ENCODE results near the gene LRRC43.
A peak's percentile ranks its signal among the peaks of the same experiment; 100 is the strongest.

LRRC43 gene

GRCh38 chr12:122206976-122207375, 24.1 kb downstream of the LRRC43 start:
- TF ChIP-seq ZNF274 (IDR thresholded peaks at IDR 0.05; ENCODE audit: low read depth, low read length): no peak
- H3K4me3 ChIP-seq (ENCODE audit: low read length): no peak overlapping the region

DNA sequence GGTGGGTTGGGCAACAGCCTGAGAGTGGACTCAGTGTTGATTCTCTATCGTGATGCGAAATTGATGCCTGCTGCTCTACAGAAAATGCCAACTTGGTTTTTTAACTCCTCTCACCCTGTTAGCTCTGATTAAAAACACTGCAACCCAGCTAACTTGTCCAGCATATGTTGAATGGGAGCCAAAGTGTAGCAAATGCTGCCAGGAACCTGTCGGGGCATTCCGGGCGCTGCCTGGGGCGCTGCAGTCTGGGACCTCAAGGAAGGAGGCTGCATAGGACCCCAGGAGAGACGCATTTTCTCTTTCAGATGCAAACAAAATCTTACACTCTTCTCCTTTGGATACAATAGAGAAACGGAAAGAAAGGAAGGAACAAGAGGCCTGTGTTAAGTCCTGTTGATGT, 24.5 kb downstream of the LRRC43 start:
- TF ChIP-seq ZNF274 (IDR thresholded peaks at IDR 0.05; ENCODE audit: low read depth, low read length): no peak

GRCh38 chr12:122208073-122208820, 25.3 kb downstream of the LRRC43 start:
- no peak for TF ChIP-seq ZNF274 (IDR thresholded peaks at IDR 0.05; ENCODE audit: low read depth, low read length)

More for the DNA sequence above, 24.5 kb downstream of the LRRC43 start:
- no peak overlapping the region for H3K4me3 ChIP-seq (ENCODE audit: low read length)

DNA sequence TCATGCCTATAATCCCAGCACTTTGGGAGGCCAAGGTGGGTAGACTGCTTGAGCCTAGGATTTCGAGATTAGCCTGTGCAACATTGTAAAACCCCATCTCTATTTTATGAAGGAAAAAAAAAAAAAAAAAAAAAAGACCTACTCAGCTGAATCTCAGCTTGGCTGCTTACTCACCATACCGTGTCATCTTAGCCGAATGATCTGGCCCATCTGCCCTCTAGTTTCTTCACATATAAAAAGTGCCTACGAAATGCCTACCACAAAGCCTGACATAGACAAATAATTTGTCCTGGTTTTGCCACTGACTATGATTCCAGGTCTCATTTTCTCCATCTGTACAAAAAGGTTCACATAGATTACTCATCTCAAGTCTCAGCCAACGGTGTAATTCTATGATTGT, 32.8 kb downstream of the LRRC43 start:
- H3K4me3 ChIP-seq (ENCODE audit: low read length): no peak overlapping the region
- no peak for TF ChIP-seq ZNF274 (IDR thresholded peaks at IDR 0.05; ENCODE audit: low read depth, low read length)

More at GRCh38 chr12:122208073-122208820, 25.3 kb downstream of the LRRC43 start:
- H3K4me3 ChIP-seq (ENCODE audit: low read length): no peak overlapping the region

GRCh38 chr12:122216445-122216844, 33.5 kb downstream of the LRRC43 start:
- no peak for TF ChIP-seq ZNF274 (IDR thresholded peaks at IDR 0.05; ENCODE audit: low read depth, low read length)
- H3K4me3 ChIP-seq (ENCODE audit: low read length): no peak overlapping the region

GRCh38 chr12:122225683-122226365, 42.9 kb downstream of the LRRC43 start, which contains the start of gene DIABLO:
DIABLO (minus strand) TSS chr12:122226052; CDS start chr12:122226014, 38 bp downstream.
- TF ChIP-seq ZNF274 (IDR thresholded peaks at IDR 0.05; ENCODE audit: low read depth, low read length): no peak
- peak within 1 kb of the TSS; percentile 94 for H3K4me3 ChIP-seq (ENCODE audit: low read length)

DNA sequence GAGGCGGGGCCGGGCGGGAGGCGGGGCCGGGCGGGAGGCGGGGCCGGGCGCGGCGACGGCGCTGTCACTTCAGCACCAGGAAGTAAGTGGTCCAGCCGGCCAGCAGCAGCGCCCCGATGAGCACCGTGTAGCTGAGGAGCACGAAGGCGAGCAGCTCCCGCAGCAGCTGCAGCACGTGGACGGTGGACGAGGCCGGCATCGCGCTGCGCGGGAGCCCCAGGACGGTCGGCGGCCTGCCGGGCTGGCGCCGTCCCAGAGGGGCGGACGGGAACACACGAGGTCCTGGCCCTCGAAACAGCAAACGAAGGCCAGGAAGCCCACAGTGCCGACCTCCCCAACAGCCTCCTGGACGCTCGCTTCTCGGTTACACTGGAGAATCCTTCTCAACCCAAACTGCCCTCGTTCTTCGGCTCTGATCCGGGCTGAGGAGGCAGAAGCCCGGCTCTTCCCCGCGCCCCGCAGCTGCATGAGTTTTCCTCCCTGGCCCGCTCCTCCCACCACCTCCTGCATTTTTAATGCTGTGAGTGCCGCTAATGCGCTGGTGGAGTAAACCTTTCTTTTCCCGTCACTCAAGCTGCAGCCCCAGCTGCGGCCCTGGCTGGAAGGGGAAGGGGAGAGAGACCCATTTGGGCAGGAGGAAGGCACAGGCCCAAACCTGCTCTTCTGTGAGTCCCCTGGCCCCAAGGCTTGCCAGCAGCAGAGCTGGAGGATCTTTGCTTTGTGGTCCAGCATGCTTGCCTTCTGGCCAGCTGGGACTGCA, 43.6 kb downstream of the LRRC43 start:
- H3K4me3 ChIP-seq (ENCODE audit: low read length): peak overlapping the region; percentile 57; the same call in 1 of the 2 replicates
- no peak for TF ChIP-seq ZNF274 (IDR thresholded peaks at IDR 0.05; ENCODE audit: low read depth, low read length)

- no peak overlapping the region for H3K4me3 ChIP-seq (ENCODE audit: low read length)
- no peak for TF ChIP-seq ZNF274 (IDR thresholded peaks at IDR 0.05; ENCODE audit: low read depth, low read length)
Observed at GRCh38 chr12:122227341-122227740, 44.4 kb downstream of the LRRC43 start.

DNA sequence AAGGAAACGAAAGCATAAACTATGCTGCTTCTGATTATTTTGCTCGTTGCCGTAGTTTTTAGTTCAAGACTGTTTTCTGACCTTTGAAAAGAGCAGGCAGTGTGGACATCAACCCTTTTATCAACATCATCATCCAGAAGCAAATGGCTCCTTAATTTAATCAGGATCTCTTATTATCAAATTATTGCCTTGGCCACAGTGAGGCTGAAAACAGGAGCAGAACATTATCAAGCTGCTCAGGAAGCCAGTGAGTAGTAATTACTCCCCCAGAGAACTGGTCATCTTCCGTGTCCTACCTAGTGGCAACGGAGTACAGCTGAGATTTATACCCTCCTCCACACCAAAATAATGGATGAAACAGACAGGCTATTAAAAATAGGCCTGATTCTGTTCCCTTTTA, 45.2 kb downstream of the LRRC43 start:
- no peak for TF ChIP-seq ZNF274 (IDR thresholded peaks at IDR 0.05; ENCODE audit: low read depth, low read length)
- H3K4me3 ChIP-seq (ENCODE audit: low read length): no peak overlapping the region

DNA sequence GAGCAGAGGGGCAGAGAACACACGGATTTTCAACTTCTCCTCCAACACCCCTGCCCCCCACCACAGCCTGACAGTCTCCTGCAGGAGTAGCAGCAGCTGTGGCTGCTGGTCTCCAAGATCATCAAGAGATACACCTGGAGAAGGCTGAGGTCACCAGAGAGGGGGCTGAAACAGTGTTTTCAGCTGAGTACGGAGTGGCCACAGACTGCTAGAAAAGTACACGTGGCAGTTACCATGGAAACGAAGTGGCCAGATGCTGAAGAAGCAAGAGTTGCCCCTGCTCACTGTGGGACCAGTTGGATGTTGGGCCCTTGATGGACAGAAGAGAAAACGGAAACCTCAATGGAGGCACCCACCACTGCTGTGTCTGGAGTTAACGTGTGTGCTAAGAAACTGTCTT, 47.9 kb downstream of the LRRC43 start:
- H3K4me3 ChIP-seq (ENCODE audit: low read length): no peak overlapping the region
- no peak for TF ChIP-seq ZNF274 (IDR thresholded peaks at IDR 0.05; ENCODE audit: low read depth, low read length)

DNA sequence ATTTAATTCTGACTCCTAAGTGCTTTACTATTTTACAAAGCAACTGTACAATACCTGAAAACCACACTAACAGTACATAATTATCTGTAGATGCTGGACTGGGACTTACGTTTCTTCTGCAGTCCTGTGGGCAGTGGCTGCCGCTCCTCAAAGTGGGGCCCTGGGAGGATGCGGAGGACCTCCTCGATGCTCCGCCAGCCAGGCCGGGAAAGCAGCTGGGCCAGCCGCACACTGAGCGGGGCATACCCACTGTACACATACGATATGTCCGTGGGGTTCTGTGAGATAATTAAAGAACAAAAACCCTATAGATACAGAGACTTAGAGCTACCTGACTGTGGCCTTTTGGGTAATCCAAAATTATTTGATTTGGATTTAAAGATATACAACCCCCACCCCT, 49.8 kb downstream of the LRRC43 start:
- H3K4me3 ChIP-seq (ENCODE audit: low read length): no peak overlapping the region
- no peak for TF ChIP-seq ZNF274 (IDR thresholded peaks at IDR 0.05; ENCODE audit: low read depth, low read length)

GRCh38 chr12:122235741-122236140, 52.8 kb downstream of the LRRC43 start:
- no peak overlapping the region for H3K4me3 ChIP-seq (ENCODE audit: low read length)
- TF ChIP-seq ZNF274 (IDR thresholded peaks at IDR 0.05; ENCODE audit: low read depth, low read length): no peak

DNA sequence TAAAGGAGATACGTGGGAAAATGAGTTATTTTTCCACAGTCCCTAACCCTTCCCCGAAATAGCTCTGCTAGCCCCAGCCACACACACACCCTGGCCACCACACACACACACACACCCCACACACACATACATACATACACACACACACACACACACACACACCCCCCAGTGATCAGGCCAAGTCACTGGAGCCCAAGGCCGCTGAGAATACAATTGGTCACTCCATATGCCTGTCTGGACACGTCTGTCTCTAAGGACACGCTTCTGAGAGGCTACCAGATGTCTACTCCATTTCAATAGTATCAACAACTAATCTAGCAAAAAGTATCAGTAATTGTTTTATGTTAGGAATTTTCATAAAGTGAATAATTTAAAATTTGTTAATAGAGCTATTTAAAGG, 55.9 kb downstream of the LRRC43 start:
- no peak overlapping the region for H3K4me3 ChIP-seq (ENCODE audit: low read length)
- no peak for TF ChIP-seq ZNF274 (IDR thresholded peaks at IDR 0.05; ENCODE audit: low read depth, low read length)

DNA sequence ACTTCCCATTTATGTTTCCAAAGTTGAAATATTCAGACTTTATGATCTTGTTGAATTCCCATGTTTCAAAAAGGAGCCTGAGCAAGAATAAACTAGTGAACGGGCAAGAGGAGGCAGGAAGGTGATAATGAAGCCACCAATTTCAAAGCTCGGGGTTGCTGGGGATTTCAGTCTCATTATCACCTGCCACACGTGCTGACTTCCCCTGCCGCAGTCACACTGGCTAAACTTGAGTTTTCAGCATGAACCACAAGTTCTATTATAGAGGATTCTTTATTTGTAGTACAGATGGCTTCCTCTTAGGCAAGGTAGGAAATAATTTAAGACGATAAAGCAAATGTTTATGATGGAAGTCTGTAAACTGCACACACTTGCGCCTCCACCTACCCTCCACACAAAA, 61.0 kb downstream of the LRRC43 start:
- H3K4me3 ChIP-seq (ENCODE audit: low read length): no peak overlapping the region
- no peak for TF ChIP-seq ZNF274 (IDR thresholded peaks at IDR 0.05; ENCODE audit: low read depth, low read length)

All from GM08714 (cell line).